ENCODE results near the gene CDK11A. TPM values are rescaled to one million over a fixed set of nuclear protein-coding genes. Genes with fewer than 3 reads are reported as not detected.

CDK11A gene
- total and polyA plus RNA-seq, 2 donors (not counting 3 experiments of a cell fraction or from before 2014, with no cell fraction given) = 30.7 to 50.4 TPM

GRCh38 chr1:1669468-1670440, 54.4 kb downstream of the CDK11A start:
- H3K27me3 ChIP-seq (ENCODE audit: control insufficient read depth in 2 of 2, insufficient read depth in 2 of 2, low read length in 2 of 2) = no peaks in the 10 kb centered on the region
- H3K36me3 ChIP-seq (ENCODE audit: control insufficient read depth in 2 of 2, extremely low read depth in 1 of 2, insufficient read depth in 2 of 2, low read length in 2 of 2) = peaks cover 0 to 35% of the 10 kb centered on the region in 2 experiments
- H4K20me1 ChIP-seq (replicated peaks; ENCODE audit: control insufficient read depth, extremely low read depth, insufficient read depth, low read length) = no peaks in the 10 kb centered on the region
- BruUV-seq (replicated peaks) = no TSS peak
- H3K27ac ChIP-seq (ENCODE audit: insufficient read depth, low read depth, low read length) = no peak overlapping the region
- no peak for TF ChIP-seq MAX (IDR thresholded peaks at IDR 0.05; ENCODE audit: insufficient read depth, insufficient read length)
- TF ChIP-seq MYC (IDR thresholded peaks at IDR 0.05; ENCODE audit: low read depth, low read length) = no peak
- TF ChIP-seq POLR2AphosphoS5 (IDR thresholded peaks at IDR 0.05; ENCODE audit: insufficient read depth, low read depth, low read length) = no peak
- TF ChIP-seq JUN (IDR thresholded peaks at IDR 0.05; ENCODE audit: borderline replicate concordance, insufficient read depth, insufficient read length, low read depth) = no peak
- no peak for TF ChIP-seq POLR2A (IDR thresholded peaks at IDR 0.05; ENCODE audit: low read depth, low read length)
- TF ChIP-seq FOS (IDR thresholded peaks at IDR 0.05; ENCODE audit: borderline replicate concordance, insufficient read depth, low read length) = no peak
- TF ChIP-seq EZH2 (IDR thresholded peaks at IDR 0.05; ENCODE audit: borderline replicate concordance, low read depth, low read length, severe bottlenecking) = no peak
- TF ChIP-seq GATA2 (IDR thresholded peaks at IDR 0.05; ENCODE audit: insufficient read depth, insufficient read length, low read depth, low read length) = no peak
- TF ChIP-seq CTCF (IDR thresholded peaks at IDR 0.05; ENCODE audit: extremely low read depth in 1 of 2, insufficient read depth in 1 of 2, low read depth in 1 of 2, low read length in 2 of 2) = no peak
- H3K9ac ChIP-seq (replicated peaks; ENCODE audit: extremely low read depth, insufficient read depth, low read length) = no peak overlapping the region
- ChIA-PET CTCF (no interaction called here), POLR2A (no interaction called here)
- dilution Hi-C loops (cut with MboI; ENCODE audit: extremely low pct_ligation_motif_present, low sequenced_read_pairs) (no loop called here), intact Hi-C loops (cut with micrococcal nuclease) (no loop called here)
- no peak overlapping the region for H3K4me3 ChIP-seq (replicated peaks in 1 of 3; ENCODE audit: insufficient read depth in 1 of 3, low read depth in 1 of 3, low read length in 3 of 3)
- no peaks in the 10 kb centered on the region for H3K4me1 ChIP-seq (ENCODE audit: control insufficient read depth, extremely low read depth, insufficient read depth, low read length)
- H3K79me2 ChIP-seq (ENCODE audit: control insufficient read depth, insufficient read depth, low read length) = no peaks in the 10 kb centered on the region
- H3K9me3 ChIP-seq (replicated peaks; ENCODE audit: control insufficient read depth, insufficient read depth, low read length) = no peaks in the 10 kb centered on the region
- FAIRE-seq (no peak), DNase-seq (ENCODE audit: low read depth, low spot score) (no peak)
- H3K9me1 ChIP-seq (replicated peaks; ENCODE audit: control insufficient read depth, extremely low read depth, insufficient read depth, low read length) = no peaks in the 10 kb centered on the region
- H3K4me2 ChIP-seq (ENCODE audit: insufficient read depth, low read length) = no peak overlapping the region
- H2AFZ ChIP-seq (ENCODE audit: low read depth, low read length) = no peak overlapping the region

All from endothelial cell of umbilical vein (primary cell).